ENCODE data around the gene VIPR1. TPM values are rescaled to one million over a fixed set of nuclear protein-coding genes. Genes with fewer than 3 reads are reported as not detected.

VIPR1 gene, protein sequence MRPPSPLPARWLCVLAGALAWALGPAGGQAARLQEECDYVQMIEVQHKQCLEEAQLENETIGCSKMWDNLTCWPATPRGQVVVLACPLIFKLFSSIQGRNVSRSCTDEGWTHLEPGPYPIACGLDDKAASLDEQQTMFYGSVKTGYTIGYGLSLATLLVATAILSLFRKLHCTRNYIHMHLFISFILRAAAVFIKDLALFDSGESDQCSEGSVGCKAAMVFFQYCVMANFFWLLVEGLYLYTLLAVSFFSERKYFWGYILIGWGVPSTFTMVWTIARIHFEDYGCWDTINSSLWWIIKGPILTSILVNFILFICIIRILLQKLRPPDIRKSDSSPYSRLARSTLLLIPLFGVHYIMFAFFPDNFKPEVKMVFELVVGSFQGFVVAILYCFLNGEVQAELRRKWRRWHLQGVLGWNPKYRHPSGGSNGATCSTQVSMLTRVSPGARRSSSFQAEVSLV
- 75.3 TPM for polyA plus RNA-seq
- long read RNA-seq, donor 1, transcript VIPR1-201 (13 exons, 2,773 nt): major isoform, 6 of 8 reads
- long read RNA-seq, donor 1, partial matches to known transcripts: 0 of 8 reads
- long read RNA-seq, donor 1, other reads (novel, unspliced or antisense): 0 of 8 reads
- long read RNA-seq, donor 2, partial matches to known transcripts: 0 of 5 reads
- long read RNA-seq, donor 2, other reads (novel, unspliced or antisense): 0 of 5 reads
- long read RNA-seq, donor 3: 0 reads
- long read RNA-seq, donor 4, partial matches to known transcripts: 0 of 1 reads
- long read RNA-seq, donor 4, other reads (novel, unspliced or antisense): 0 of 1 reads
- long read RNA-seq, donor 5, partial matches to known transcripts: 0 of 3 reads
- long read RNA-seq, donor 5, other reads (novel, unspliced or antisense): 0 of 3 reads
- long read RNA-seq, donor 6, transcript VIPR1-201 (13 exons, 2,773 nt): major isoform, 10 of 11 reads
- long read RNA-seq, donor 6, partial matches to known transcripts: 0 of 11 reads
- long read RNA-seq, donor 6, other reads (novel, unspliced or antisense): 0 of 11 reads
- long read RNA-seq, donor 7, partial matches to known transcripts: 0 of 5 reads
- long read RNA-seq, donor 7, other reads (novel, unspliced or antisense): 0 of 5 reads
- long read RNA-seq, donor 8, partial matches to known transcripts: 12 of 17 reads
- long read RNA-seq, donor 8, other reads (novel, unspliced or antisense): 0 of 17 reads
- long read RNA-seq, donor 9, transcript VIPR1-201 (13 exons, 2,773 nt): major isoform, 14 of 30 reads
- long read RNA-seq, donor 9, partial matches to known transcripts: 12 of 30 reads
- long read RNA-seq, donor 9, other reads (novel, unspliced or antisense): 0 of 30 reads
- long read RNA-seq, donor 10, transcript VIPR1-201 (13 exons, 2,773 nt): major isoform, 6 of 9 reads
- long read RNA-seq, donor 10, partial matches to known transcripts: 0 of 9 reads
- long read RNA-seq, donor 10, other reads (novel, unspliced or antisense): 0 of 9 reads
- long read RNA-seq, donor 11, partial matches to known transcripts: 0 of 6 reads
- long read RNA-seq, donor 11, other reads (novel, unspliced or antisense): 0 of 6 reads

DNA sequence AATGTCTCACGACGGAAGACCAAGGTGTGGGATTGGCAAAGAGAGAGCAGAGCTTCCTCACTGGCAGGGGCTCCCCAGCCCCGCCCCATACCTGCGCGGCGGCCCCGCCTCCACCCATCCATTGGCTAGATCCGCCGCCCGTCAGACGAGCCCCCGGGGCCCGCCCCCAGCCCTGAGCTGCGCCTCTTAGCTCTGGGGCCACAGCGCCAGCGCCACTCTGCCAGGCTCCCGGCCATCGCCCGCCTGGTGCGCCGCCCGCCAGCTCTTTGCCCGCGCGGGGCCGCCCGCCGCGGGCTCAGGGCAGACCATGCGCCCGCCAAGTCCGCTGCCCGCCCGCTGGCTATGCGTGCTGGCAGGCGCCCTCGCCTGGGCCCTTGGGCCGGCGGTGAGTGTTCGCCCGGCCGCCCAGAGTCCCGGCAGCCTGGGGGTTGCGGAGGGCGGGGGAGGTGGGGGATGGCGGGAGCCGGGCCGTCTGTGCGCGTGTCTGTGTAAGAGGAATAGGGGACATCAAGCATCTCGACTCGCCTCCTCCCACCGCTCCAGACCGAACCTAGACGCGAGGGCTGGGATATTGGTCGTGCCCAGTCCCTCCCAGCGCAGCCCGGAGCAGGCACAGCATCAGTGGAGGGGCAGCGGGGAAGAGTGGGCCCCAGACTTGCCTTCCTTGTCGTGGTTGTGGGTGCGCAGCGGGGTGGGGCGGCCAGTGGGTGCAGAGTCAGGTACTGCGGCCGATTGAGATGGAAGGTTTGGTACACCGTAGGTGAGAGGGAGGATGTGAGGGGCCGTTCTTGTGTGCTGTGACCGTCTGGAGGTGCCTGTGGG lies at the start of gene VIPR1:
Gene VIPR1, plus strand, starts transcription at position 215 of the 822 bp plus-strand sequence. Its CDS starts 93 bp downstream, at position 308.
- H3K4me3 ChIP-seq (ENCODE audit: low read length): peak within 1 kb of the TSS; percentile 80
- H3K4me1 ChIP-seq (ENCODE audit: control insufficient read depth, insufficient read depth, low read length): peaks cover 51% of the 10 kb centered on the region
- H3K36me3 ChIP-seq (ENCODE audit: control insufficient read depth, insufficient read depth, low read length): no peaks in the 10 kb centered on the region
- no peaks in the 10 kb centered on the region for H3K9me3 ChIP-seq (ENCODE audit: control insufficient read depth, low read depth, low read length)
- peak within 1 kb of the TSS; percentile 99 for H3K27ac ChIP-seq (ENCODE audit: low read length)
- no CpG with 5 or more reads among the region's 69 CpGs for WGBS (ENCODE audit: insufficient coverage, low lambda C conversion rate)
- H3K27me3 ChIP-seq (ENCODE audit: control insufficient read depth, insufficient read depth, low read length): peaks cover 25% of the 10 kb centered on the region
- DNase-seq: peak; percentile 91 to 97

DNA sequence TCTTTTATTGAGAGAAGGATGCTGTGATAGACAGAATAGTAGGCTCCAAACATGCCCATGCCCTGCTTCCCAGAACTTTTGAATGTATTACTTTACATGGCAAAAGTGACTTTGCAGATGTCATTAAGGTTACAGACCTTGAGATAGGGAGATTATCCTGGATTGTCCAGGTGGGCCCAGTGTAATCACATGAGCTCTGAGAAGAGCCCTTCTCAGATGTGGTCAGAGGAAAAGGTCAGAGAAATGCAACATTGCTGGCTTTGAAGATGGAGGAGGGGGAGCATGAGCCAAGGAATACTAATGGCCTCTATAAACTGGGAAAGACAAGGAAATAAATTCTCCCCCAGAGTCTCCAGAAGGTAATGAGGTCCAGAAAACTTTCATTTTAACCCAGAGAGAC lies 46.2 kb upstream of the VIPR1 start:
- Histone ChIP-seq H3K4me3 (ENCODE audit: low read length) (no peak overlapping the region), H3K9me3 (ENCODE audit: control insufficient read depth, low read depth, low read length) (peaks cover 5% of the 10 kb centered on the region), H3K36me3 (ENCODE audit: control insufficient read depth, insufficient read depth, low read length) (no peaks in the 10 kb centered on the region), H3K27ac (ENCODE audit: low read length) (no peak overlapping the region), H3K4me1 (ENCODE audit: control insufficient read depth, insufficient read depth, low read length) (peaks cover 5% of the 10 kb centered on the region), H3K27me3 (ENCODE audit: control insufficient read depth, insufficient read depth, low read length) (no peaks in the 10 kb centered on the region)
- no peak for DNase-seq

DNA sequence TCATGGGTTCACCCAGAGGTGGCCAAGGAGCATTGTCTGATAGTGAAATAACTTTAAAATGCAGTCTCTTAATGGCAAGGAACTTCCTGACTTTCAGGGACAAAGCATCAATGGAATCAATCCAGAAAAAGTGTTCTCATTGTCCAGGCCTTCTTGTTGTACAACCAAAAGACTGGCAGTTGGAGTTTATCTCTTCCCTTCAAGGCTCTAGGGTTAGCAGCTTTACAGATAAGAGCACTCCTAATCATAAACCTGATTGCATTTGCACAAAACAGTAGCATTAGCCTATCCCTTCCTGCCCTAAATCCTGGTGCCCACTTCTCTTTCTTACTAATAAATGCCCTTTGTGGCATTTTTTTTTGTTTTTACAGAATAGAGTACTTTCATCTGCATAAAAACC lies 43.3 kb upstream of the VIPR1 start:
- Histone ChIP-seq H3K27ac (ENCODE audit: low read length) (no peak overlapping the region), H3K4me1 (ENCODE audit: control insufficient read depth, insufficient read depth, low read length) (peaks cover 5% of the 10 kb centered on the region), H3K36me3 (ENCODE audit: control insufficient read depth, insufficient read depth, low read length) (no peaks in the 10 kb centered on the region), H3K27me3 (ENCODE audit: control insufficient read depth, insufficient read depth, low read length) (no peaks in the 10 kb centered on the region), H3K9me3 (ENCODE audit: control insufficient read depth, low read depth, low read length) (no peaks in the 10 kb centered on the region), H3K4me3 (ENCODE audit: low read length) (no peak overlapping the region)
- DNase-seq: no peak

- H3K27ac ChIP-seq (ENCODE audit: low read length): no peak overlapping the region
- H3K27me3 ChIP-seq (ENCODE audit: control insufficient read depth, insufficient read depth, low read length): no peaks in the 10 kb centered on the region
- no peaks in the 10 kb centered on the region for H3K36me3 ChIP-seq (ENCODE audit: control insufficient read depth, insufficient read depth, low read length)
- no peak for DNase-seq
- H3K9me3 ChIP-seq (ENCODE audit: control insufficient read depth, low read depth, low read length): no peaks in the 10 kb centered on the region
- no CpG with 5 or more reads among the region's 2 CpGs for WGBS (ENCODE audit: insufficient coverage, low lambda C conversion rate)
- no peak overlapping the region for H3K4me3 ChIP-seq (ENCODE audit: low read length)
- no peaks in the 10 kb centered on the region for H3K4me1 ChIP-seq (ENCODE audit: control insufficient read depth, insufficient read depth, low read length)
These were observed 40.7 kb upstream of the VIPR1 start for GRCh38 chr3:42461762-42462161.

GRCh38 chr3:42463093-42463492 lies 39.4 kb upstream of the VIPR1 start:
- DNase-seq: no peak
- H3K27me3 ChIP-seq (ENCODE audit: control insufficient read depth, insufficient read depth, low read length): no peaks in the 10 kb centered on the region
- WGBS (ENCODE audit: insufficient coverage, low lambda C conversion rate): no CpG with 5 or more reads among the region's 1 CpG
- no peaks in the 10 kb centered on the region for H3K4me1 ChIP-seq (ENCODE audit: control insufficient read depth, insufficient read depth, low read length)
- no peaks in the 10 kb centered on the region for H3K36me3 ChIP-seq (ENCODE audit: control insufficient read depth, insufficient read depth, low read length)
- no peak overlapping the region for H3K27ac ChIP-seq (ENCODE audit: low read length)
- no peaks in the 10 kb centered on the region for H3K9me3 ChIP-seq (ENCODE audit: control insufficient read depth, low read depth, low read length)
- H3K4me3 ChIP-seq (ENCODE audit: low read length): no peak overlapping the region

GRCh38 chr3:42468111-42468510 lies 34.3 kb upstream of the VIPR1 start:
- H3K4me1 ChIP-seq (ENCODE audit: control insufficient read depth, insufficient read depth, low read length): no peaks in the 10 kb centered on the region
- H3K27ac ChIP-seq (ENCODE audit: low read length): no peak overlapping the region
- H3K9me3 ChIP-seq (ENCODE audit: control insufficient read depth, low read depth, low read length): no peaks in the 10 kb centered on the region
- H3K36me3 ChIP-seq (ENCODE audit: control insufficient read depth, insufficient read depth, low read length): no peaks in the 10 kb centered on the region
- H3K27me3 ChIP-seq (ENCODE audit: control insufficient read depth, insufficient read depth, low read length): no peaks in the 10 kb centered on the region
- no peak overlapping the region for H3K4me3 ChIP-seq (ENCODE audit: low read length)
- no CpG with 5 or more reads among the region's 3 CpGs for WGBS (ENCODE audit: insufficient coverage, low lambda C conversion rate)
- DNase-seq: peak in 1 of 2 donors; percentile 77

DNA sequence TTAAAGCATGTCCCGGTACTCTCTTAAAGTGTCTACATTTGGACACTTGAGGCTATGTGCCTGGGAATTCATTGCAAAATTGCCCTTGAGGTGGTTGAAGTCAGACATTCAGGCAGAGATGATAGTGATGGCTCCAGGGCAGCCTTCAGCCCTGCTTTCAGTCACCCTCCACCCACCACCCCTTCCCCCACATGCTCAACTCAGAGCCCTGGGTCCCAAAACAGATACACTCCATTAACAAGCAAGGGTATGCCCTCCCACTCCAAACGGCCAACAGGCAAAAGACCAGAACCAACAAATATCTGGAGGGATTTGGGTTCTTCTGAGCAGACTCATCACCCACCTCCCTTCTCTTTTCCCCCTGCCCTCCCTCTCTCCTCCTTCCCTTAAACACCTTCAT lies 29.9 kb upstream of the VIPR1 start:
- H3K4me1 ChIP-seq (ENCODE audit: control insufficient read depth, insufficient read depth, low read length): no peaks in the 10 kb centered on the region
- no peaks in the 10 kb centered on the region for H3K36me3 ChIP-seq (ENCODE audit: control insufficient read depth, insufficient read depth, low read length)
- H3K27ac ChIP-seq (ENCODE audit: low read length): no peak overlapping the region
- H3K27me3 ChIP-seq (ENCODE audit: control insufficient read depth, insufficient read depth, low read length): no peaks in the 10 kb centered on the region
- no peak for DNase-seq
- H3K9me3 ChIP-seq (ENCODE audit: control insufficient read depth, low read depth, low read length): no peaks in the 10 kb centered on the region
- WGBS (ENCODE audit: insufficient coverage, low lambda C conversion rate): 71% methylated on average over 1 of the region's 2 CpGs
- no peak overlapping the region for H3K4me3 ChIP-seq (ENCODE audit: low read length)

GRCh38 chr3:42473083-42473932 lies 29.1 kb upstream of the VIPR1 start:
- Histone ChIP-seq H3K27me3 (ENCODE audit: control insufficient read depth, insufficient read depth, low read length) (no peaks in the 10 kb centered on the region), H3K4me1 (ENCODE audit: control insufficient read depth, insufficient read depth, low read length) (no peaks in the 10 kb centered on the region), H3K36me3 (ENCODE audit: control insufficient read depth, insufficient read depth, low read length) (no peaks in the 10 kb centered on the region), H3K4me3 (ENCODE audit: low read length) (no peak overlapping the region), H3K27ac (ENCODE audit: low read length) (no peak overlapping the region), H3K9me3 (ENCODE audit: control insufficient read depth, low read depth, low read length) (no peaks in the 10 kb centered on the region)
- no peak for DNase-seq
- no CpG with 5 or more reads among the region's 10 CpGs for WGBS (ENCODE audit: insufficient coverage, low lambda C conversion rate)
